ENCODE measurements around the gene NCOA3.
"Not testable (repeated sequence)": the region's sequence is repeated elsewhere in the genome, so short reads cannot be mapped to it uniquely, and the experiment has no call there.

The NCOA3 gene

GRCh38 chr20:47498606-47499005 lies 3.1 kb upstream of the NCOA3 start:
- Mint-ChIP-seq H3K27me3 (no peaks in the 10 kb centered on the region), H3K27ac (ENCODE audit: low read depth) (no peak overlapping the region), H3K36me3 (ENCODE audit: insufficient read depth) (peaks cover 16% of the 10 kb centered on the region), H3K9me3 (no peaks in the 10 kb centered on the region), H3K4me1 (peaks cover 37% of the 10 kb centered on the region), H3K4me3 (no peak overlapping the region)
- ATAC-seq (replicated peaks; ENCODE audit: extremely low read depth, poor library complexity, severe bottlenecking) = no peak
- no peak for DNase-seq (ENCODE audit: low spot score in 2 of 2)

- no peak overlapping the region for H3K4me3 Mint-ChIP-seq
- peaks cover 16% of the 10 kb centered on the region for H3K36me3 Mint-ChIP-seq (ENCODE audit: insufficient read depth)
- no peaks in the 10 kb centered on the region for H3K9me3 Mint-ChIP-seq
- H3K27me3 Mint-ChIP-seq = no peaks in the 10 kb centered on the region
- no peak for ATAC-seq (replicated peaks; ENCODE audit: extremely low read depth, poor library complexity, severe bottlenecking)
- no peak for DNase-seq (ENCODE audit: low spot score in 2 of 2)
- peaks cover 39% of the 10 kb centered on the region for H3K4me1 Mint-ChIP-seq
- H3K27ac Mint-ChIP-seq (ENCODE audit: low read depth) = no peak overlapping the region
Observed at GRCh38 chr20:47499053-47499452, 2.6 kb upstream of the NCOA3 start.

- not testable (repeated sequence) for H3K27ac Mint-ChIP-seq (ENCODE audit: low read depth); ATAC-seq (replicated peaks; ENCODE audit: extremely low read depth, poor library complexity, severe bottlenecking)
- H3K4me1 Mint-ChIP-seq = peaks cover 43% of the 10 kb centered on the region
Observed at GRCh38 chr20:47500082-47500481, 1.6 kb upstream of the NCOA3 start.

DNA sequence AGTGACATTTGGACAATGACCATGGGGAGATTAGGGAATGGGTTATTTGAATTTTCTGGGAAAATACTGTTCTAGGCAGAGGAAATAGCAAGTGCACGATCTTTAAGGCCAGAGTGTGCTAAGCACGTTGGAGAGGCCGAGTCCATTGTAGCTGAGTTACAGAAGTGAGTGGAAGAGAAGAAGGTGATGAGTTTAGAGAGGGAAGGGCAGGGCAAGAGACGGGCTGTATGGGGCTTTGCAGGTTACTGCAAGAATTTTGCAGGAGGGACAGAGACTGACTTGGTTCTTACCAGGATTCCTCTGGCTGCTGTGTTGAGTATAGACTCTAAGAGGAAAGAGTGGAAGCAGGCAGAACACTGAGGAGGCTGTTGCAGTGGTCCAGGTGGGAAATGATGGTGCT lies 1.1 kb upstream of the NCOA3 start:
- Mint-ChIP-seq H3K36me3 (ENCODE audit: insufficient read depth) (peaks cover 18% of the 10 kb centered on the region), H3K4me3 (peak overlapping the region; percentile 98), H3K27me3 (no peaks in the 10 kb centered on the region), H3K4me1 (peaks cover 38% of the 10 kb centered on the region), H3K9me3 (no peaks in the 10 kb centered on the region), H3K27ac (ENCODE audit: low read depth) (peak overlapping the region; percentile 98)
- ATAC-seq (replicated peaks; ENCODE audit: extremely low read depth, poor library complexity, severe bottlenecking) (no peak), DNase-seq (ENCODE audit: low spot score in 2 of 2) (no peak)

More at GRCh38 chr20:47500082-47500481, 1.6 kb upstream of the NCOA3 start:
- Mint-ChIP-seq H3K36me3 (ENCODE audit: insufficient read depth) (peaks cover 18% of the 10 kb centered on the region), H3K4me3 (peak overlapping the region; percentile 98)
- H3K27me3 Mint-ChIP-seq; DNase-seq (ENCODE audit: low spot score in 2 of 2); H3K9me3 Mint-ChIP-seq: not testable (repeated sequence)

DNA sequence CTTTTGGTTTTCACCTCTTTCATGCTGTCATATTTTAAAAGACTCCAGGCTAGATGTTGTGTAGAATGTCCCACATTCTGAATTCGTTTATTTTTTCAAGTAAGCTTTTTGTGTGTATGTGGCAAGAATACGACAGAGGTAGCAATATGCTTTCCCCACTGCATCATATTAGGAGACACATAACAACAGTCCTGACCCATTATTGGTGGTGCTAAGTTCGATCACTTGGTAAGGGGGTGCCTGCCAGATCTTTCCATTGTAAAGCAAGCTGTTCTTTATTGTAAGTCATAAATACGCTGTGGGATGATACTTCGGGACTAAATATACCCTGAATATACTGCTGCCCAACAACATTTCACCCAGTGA lies 588 bp upstream of the NCOA3 start:
- Mint-ChIP-seq H3K4me1 (peaks cover 39% of the 10 kb centered on the region), H3K27ac (ENCODE audit: low read depth) (peak overlapping the region; percentile 98), H3K27me3 (no peaks in the 10 kb centered on the region), H3K9me3 (no peaks in the 10 kb centered on the region), H3K36me3 (ENCODE audit: insufficient read depth) (peaks cover 18% of the 10 kb centered on the region), H3K4me3 (peak overlapping the region; percentile 98)
- ATAC-seq (replicated peaks; ENCODE audit: extremely low read depth, poor library complexity, severe bottlenecking) (peak; percentile 4), DNase-seq (ENCODE audit: low spot score in 2 of 2) (no peak)

GRCh38 chr20:47502271-47503239 lies 868 bp downstream of the NCOA3 start:
- DNase-seq (ENCODE audit: low spot score in 2 of 2) (peak in 1 of 2 donors; percentile 17), ATAC-seq (replicated peaks; ENCODE audit: extremely low read depth, poor library complexity, severe bottlenecking) (peak; percentile 53)
- peaks cover 54% of the 10 kb centered on the region for H3K4me1 Mint-ChIP-seq

GRCh38 chr20:47503685-47504084 lies 2.0 kb downstream of the NCOA3 start:
- peaks cover 63% of the 10 kb centered on the region for H3K4me1 Mint-ChIP-seq
- H3K36me3 Mint-ChIP-seq (ENCODE audit: insufficient read depth) = peaks cover 18% of the 10 kb centered on the region
- H3K9me3 Mint-ChIP-seq = no peaks in the 10 kb centered on the region
- H3K27ac Mint-ChIP-seq (ENCODE audit: low read depth) = peak overlapping the region; percentile 17
- ATAC-seq (replicated peaks; ENCODE audit: extremely low read depth, poor library complexity, severe bottlenecking) (no peak), DNase-seq (ENCODE audit: low spot score in 2 of 2) (no peak)
- peak overlapping the region; percentile 98 for H3K4me3 Mint-ChIP-seq
- H3K27me3 Mint-ChIP-seq = no peaks in the 10 kb centered on the region

More at GRCh38 chr20:47502271-47503239, 868 bp downstream of the NCOA3 start:
- Mint-ChIP-seq H3K27me3 (no peaks in the 10 kb centered on the region), H3K9me3 (no peaks in the 10 kb centered on the region), H3K36me3 (ENCODE audit: insufficient read depth) (peaks cover 18% of the 10 kb centered on the region), H3K27ac (ENCODE audit: low read depth) (peak overlapping the region; percentile 98), H3K4me3 (peak overlapping the region; percentile 98)

DNA sequence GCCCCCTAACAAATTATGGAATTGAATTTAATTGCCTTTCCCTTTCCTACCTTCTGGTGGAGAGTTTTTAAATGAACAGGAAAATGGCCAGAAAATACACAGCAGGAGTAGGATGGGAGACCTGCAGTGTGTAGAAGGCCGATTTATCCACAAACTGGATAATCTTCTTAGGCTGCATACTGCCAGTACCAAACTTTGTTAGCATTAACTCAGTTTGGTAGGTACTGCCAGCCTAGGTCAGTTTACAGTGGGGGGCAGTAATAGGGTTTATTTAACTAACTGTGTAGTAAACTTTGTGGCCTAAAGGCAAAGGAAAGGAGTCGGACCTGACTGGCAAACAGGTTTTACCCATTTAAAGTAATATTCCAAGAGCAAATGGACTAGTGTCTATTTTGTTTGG lies 4.6 kb downstream of the NCOA3 start:
- H3K9me3 Mint-ChIP-seq = no peaks in the 10 kb centered on the region
- no peak for DNase-seq (ENCODE audit: low spot score in 2 of 2)
- H3K36me3 Mint-ChIP-seq (ENCODE audit: insufficient read depth) = peaks cover 15% of the 10 kb centered on the region
- no peaks in the 10 kb centered on the region for H3K27me3 Mint-ChIP-seq
- H3K4me3 Mint-ChIP-seq = no peak overlapping the region
- peak overlapping the region; percentile 7 for H3K27ac Mint-ChIP-seq (ENCODE audit: low read depth)
- no peak for ATAC-seq (replicated peaks; ENCODE audit: extremely low read depth, poor library complexity, severe bottlenecking)
- H3K4me1 Mint-ChIP-seq = peaks cover 72% of the 10 kb centered on the region

GRCh38 chr20:47506850-47507249 lies 5.2 kb downstream of the NCOA3 start:
- DNase-seq (ENCODE audit: low spot score in 2 of 2) (no peak), ATAC-seq (replicated peaks; ENCODE audit: extremely low read depth, poor library complexity, severe bottlenecking) (no peak)
- Mint-ChIP-seq H3K4me1 (peaks cover 72% of the 10 kb centered on the region), H3K4me3 (no peak overlapping the region), H3K27ac (ENCODE audit: low read depth) (peak overlapping the region; percentile 7), H3K36me3 (ENCODE audit: insufficient read depth) (peaks cover 14% of the 10 kb centered on the region), H3K9me3 (no peaks in the 10 kb centered on the region), H3K27me3 (no peaks in the 10 kb centered on the region)

DNA sequence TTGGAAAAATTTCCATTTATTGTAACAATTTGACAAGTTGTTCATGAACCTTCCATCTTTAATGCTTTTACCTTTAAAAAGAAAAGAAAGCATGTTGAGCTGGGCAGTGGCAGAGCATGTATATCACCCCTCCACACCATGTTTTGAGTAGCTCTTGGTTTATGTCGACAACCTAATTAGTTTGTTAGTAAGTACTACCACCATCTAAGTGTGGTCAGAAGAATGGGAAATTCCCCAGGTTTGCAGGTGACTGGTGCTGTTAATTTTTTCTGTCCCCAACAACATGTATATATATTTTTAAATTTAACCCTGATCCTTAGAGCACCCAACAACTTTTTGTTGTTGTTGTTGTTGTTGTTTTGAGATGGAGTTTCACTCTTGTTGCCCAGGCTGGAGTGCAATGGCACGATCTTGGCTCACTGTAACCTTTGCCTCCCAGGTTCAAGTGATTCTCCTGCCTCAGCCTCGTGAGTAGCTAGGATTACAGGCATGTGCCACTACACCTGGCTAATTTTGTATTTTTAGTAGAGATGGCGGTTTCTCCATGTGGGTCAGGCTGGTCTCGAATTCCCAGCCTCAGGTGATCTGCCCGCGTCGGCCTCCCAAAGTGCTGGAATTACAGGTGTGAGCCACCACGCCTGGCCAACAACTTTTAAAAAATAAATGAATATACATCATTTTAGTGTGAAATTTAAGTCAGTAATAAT lies 5.7 kb downstream of the NCOA3 start:
- H3K4me3 Mint-ChIP-seq; ATAC-seq (replicated peaks; ENCODE audit: extremely low read depth, poor library complexity, severe bottlenecking); H3K27me3 Mint-ChIP-seq; H3K9me3 Mint-ChIP-seq; H3K27ac Mint-ChIP-seq (ENCODE audit: low read depth); DNase-seq (ENCODE audit: low spot score in 2 of 2): not testable (repeated sequence)
- H3K4me1 Mint-ChIP-seq = peaks cover 72% of the 10 kb centered on the region
- peaks cover 12% of the 10 kb centered on the region for H3K36me3 Mint-ChIP-seq (ENCODE audit: insufficient read depth)

DNA sequence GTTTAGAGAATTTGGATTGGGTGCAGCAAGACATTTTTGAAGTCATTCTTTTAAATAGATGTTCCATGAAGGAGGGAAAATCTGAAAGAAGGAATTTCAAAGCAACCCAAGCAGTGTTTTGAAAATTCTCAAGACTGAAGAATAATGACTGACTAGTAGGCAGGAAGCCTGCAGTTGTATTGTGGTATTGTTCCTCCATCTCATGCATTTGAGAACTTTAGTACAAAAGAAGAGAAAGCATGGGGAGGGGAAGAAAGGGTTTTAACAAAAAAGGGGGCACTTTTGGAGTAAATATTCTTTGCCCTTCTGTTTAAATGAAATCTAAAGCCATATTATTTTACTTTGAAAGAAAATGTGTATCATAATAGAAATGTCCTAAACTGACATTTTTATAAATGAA lies 6.6 kb downstream of the NCOA3 start:
- H3K4me1 Mint-ChIP-seq = peaks cover 70% of the 10 kb centered on the region
- peak overlapping the region; percentile 20 for H3K4me3 Mint-ChIP-seq
- H3K27me3 Mint-ChIP-seq = no peaks in the 10 kb centered on the region
- no peaks in the 10 kb centered on the region for H3K9me3 Mint-ChIP-seq
- DNase-seq (ENCODE audit: low spot score in 2 of 2) = no peak
- no peak overlapping the region for H3K27ac Mint-ChIP-seq (ENCODE audit: low read depth)
- ATAC-seq (replicated peaks; ENCODE audit: extremely low read depth, poor library complexity, severe bottlenecking) = no peak
- peaks cover 8% of the 10 kb centered on the region for H3K36me3 Mint-ChIP-seq (ENCODE audit: insufficient read depth)

- DNase-seq (ENCODE audit: low spot score in 2 of 2) (no peak), ATAC-seq (replicated peaks; ENCODE audit: extremely low read depth, poor library complexity, severe bottlenecking) (no peak)
- Mint-ChIP-seq H3K4me3 (peak overlapping the region; percentile 48), H3K27me3 (no peaks in the 10 kb centered on the region), H3K36me3 (ENCODE audit: insufficient read depth) (peaks cover 7% of the 10 kb centered on the region), H3K9me3 (no peaks in the 10 kb centered on the region), H3K27ac (ENCODE audit: low read depth) (peak overlapping the region; percentile 38), H3K4me1 (peaks cover 61% of the 10 kb centered on the region)
Observed at GRCh38 chr20:47509104-47509661, 7.5 kb downstream of the NCOA3 start.
